ENCODE measurements around the gene LDHB. TPM values are rescaled to one million over a fixed set of nuclear protein-coding genes. Genes with fewer than 3 reads are reported as not detected.

The LDHB gene
- total and polyA plus RNA-seq, 9 of the 15 experiments (the other 6 are each of a cell fraction or from before 2014, with no cell fraction given) = 743 to 2,680 (median 968) TPM

- Histone ChIP-seq H3K79me2 (ENCODE audit: control insufficient read depth, insufficient read depth, low read length) (no peaks in the 10 kb centered on the region), H2AFZ (ENCODE audit: low read depth, low read length) (peak overlapping the region; percentile 19; the same call in 1 of the 2 replicates), H3K4me2 (ENCODE audit: insufficient read depth, low read length) (no peak overlapping the region), H3K9me3 (replicated peaks; ENCODE audit: control insufficient read depth, insufficient read depth, low read depth, low read length) (no peaks in the 10 kb centered on the region), H4K20me1 (replicated peaks; ENCODE audit: control insufficient read depth, insufficient read depth, low read length) (no peaks in the 10 kb centered on the region), H3K36me3 (ENCODE audit: control insufficient read depth, insufficient read depth, low read length) (no peaks in the 10 kb centered on the region), H3K27me3 (ENCODE audit: control insufficient read depth in 2 of 2, insufficient read depth in 2 of 2, low read length in 2 of 2) (no peaks in the 10 kb centered on the region), H3K27ac (ENCODE audit: extremely low read depth, low read depth, low read length) (no peak overlapping the region), H3K9ac (ENCODE audit: insufficient read depth in 1 of 2, low read depth in 2 of 2, low read length in 2 of 2) (no peak overlapping the region), H3K9me1 (ENCODE audit: control insufficient read depth, insufficient read depth, low read length) (no peaks in the 10 kb centered on the region), H3K4me3 (no peak overlapping the region), H3K4me1 (replicated peaks in 1 of 2; ENCODE audit: control insufficient read depth in 2 of 2, insufficient read depth in 2 of 2, low read length in 2 of 2) (peaks cover 0 to 3% of the 10 kb centered on the region in 2 experiments; a peak in 4 of 5 replicates)
- in situ Hi-C loops (cut with MboI) = no loop called here
- WGBS (ENCODE audit: insufficient coverage, low coverage, missing lambda C conversion rate) = 3% methylated on average over 3 of the region's 3 CpGs
- ChIA-PET CTCF (ENCODE audit: low intra/inter-chr PET ratio) (no interaction called here), POLR2A (no interaction called here)
- DNase-seq (ENCODE audit: extremely low read depth in 1 of 4, low spot score in 3 of 4) (no peak), ATAC-seq (no peak), FAIRE-seq (no peak)
- no TSS peak for BruUV-seq (replicated peaks)
- no peak for TF ChIP-seq MBD2 (IDR thresholded peaks at IDR 0.05; ENCODE audit: borderline replicate concordance, low read depth)
- TF ChIP-seq KDM2B (CRISPR knock-in tag; IDR thresholded peaks at IDR 0.05) = no peak
- TF ChIP-seq MITF (IDR thresholded peaks at IDR 0.05) = no peak
- TF ChIP-seq MECOM (CRISPR knock-in tag; IDR thresholded peaks at IDR 0.05) = no peak
- TF ChIP-seq CXXC5 (CRISPR knock-in tag; IDR thresholded peaks at IDR 0.05) = no peak
- no peak for TF ChIP-seq HINFP (tag; conservative IDR thresholded peaks at IDR 0.05; ENCODE audit: low read depth)
- TF ChIP-seq TAF1 (IDR thresholded peaks at IDR 0.05; ENCODE audit: control insufficient read depth, extremely low read depth, insufficient read depth, low read length, severe bottlenecking) = no peak
- no peak for TF ChIP-seq CREM (IDR thresholded peaks at IDR 0.05; ENCODE audit: low read depth)
- no peak for TF ChIP-seq ATF2 (CRISPR knock-in tag; IDR thresholded peaks at IDR 0.05)
- intact Hi-C loops (cut with micrococcal nuclease) = loop anchor here (5.0 kb wide), 1 partner anchor 173 kb away; the partner anchor contains the start of genes GOLT1B and RECQL
These were observed 18.0 kb upstream of the LDHB start for GRCh38 chr12:21675641-21676040.

Measured in K562 (cell line).